HEK293T (cell line): ENCODE measurements around the gene CACNA1F.

ENCODE experiments used
- CTCF ChIA-PET: fragments of 350-600 bp; formaldehyde crosslinking; extraction: SDS; loops from one replicate; lab custom pipeline; 2021; ENCODE audit warnings: antibody characterized with exemption, inconsistent platforms; lab: Yijun Ruan, JAX
- POLR2A ChIA-PET: fragments of 350-600 bp; formaldehyde crosslinking; extraction: SDS; loops from one replicate; lab custom pipeline; 2020; ENCODE audit warnings: antibody characterized with exemption, inconsistent platforms; lab: Yijun Ruan, JAX
- DNase-seq: peaks from one replicate; pipeline ENCODE4 v3.0.0; 2012; ENCODE audit warnings: mixed read lengths; ENCODE audit errors: extremely low spot score
- ARNT ChIP-seq: fragments of 450-650 bp; IDR thresholded peaks from 2 replicates; pipeline ENCODE4 v1.6.1; 2017; ENCODE audit warnings: mild to moderate bottlenecking
- BHLHE40 ChIP-seq: fragments of 450-650 bp; IDR thresholded peaks from 2 replicates; pipeline ENCODE4 v1.6.1; 2016; ENCODE audit warnings: mild to moderate bottlenecking, moderate library complexity, borderline replicate concordance
- CTBP1 ChIP-seq: fragments of 450-650 bp; IDR thresholded peaks from 2 replicates; pipeline ENCODE4 v1.6.1; 2016; ENCODE audit warnings: borderline replicate concordance
- ELF4 ChIP-seq: fragments of 450-650 bp; IDR thresholded peaks from 2 replicates; pipeline ENCODE4 v1.6.1; 2017; ENCODE audit warnings: antibody characterized with exemption
- FOXA1 ChIP-seq: fragments of 450-650 bp; IDR thresholded peaks from 2 replicates; pipeline ENCODE4 v1.6.1; 2016; ENCODE audit warnings: mild to moderate bottlenecking
- FOXK2 ChIP-seq: fragments of 450-650 bp; IDR thresholded peaks from 2 replicates; pipeline ENCODE4 v1.6.1; 2016; ENCODE audit warnings: mild to moderate bottlenecking
- FOXM1 ChIP-seq: fragments of 450-650 bp; IDR thresholded peaks from 2 replicates; pipeline ENCODE4 v1.6.1; 2017; ENCODE audit warnings: mild to moderate bottlenecking, borderline replicate concordance
- HDGF ChIP-seq: fragments of 450-650 bp; IDR thresholded peaks from 2 replicates; pipeline ENCODE4 v1.6.1; 2017; ENCODE audit warnings: antibody characterized with exemption, borderline replicate concordance
- L3MBTL2 ChIP-seq: fragments of 450-650 bp; conservative IDR thresholded peaks from 2 replicates; pipeline ENCODE4 v1.6.1; 2016; ENCODE audit warnings: mild to moderate bottlenecking
- LEF1 ChIP-seq: fragments of 450-650 bp; IDR thresholded peaks from 2 replicates; pipeline ENCODE4 v1.6.1; 2017; ENCODE audit warnings: mild to moderate bottlenecking, borderline replicate concordance
- NFRKB ChIP-seq: fragments of 450-650 bp; IDR thresholded peaks from 2 replicates; pipeline ENCODE4 v1.6.1; 2016; ENCODE audit warnings: mild to moderate bottlenecking, moderate library complexity
- PKNOX1 ChIP-seq: fragments of 450-650 bp; IDR thresholded peaks from 2 replicates; pipeline ENCODE4 v1.6.1; 2016
- SP1 ChIP-seq: fragments of 450-650 bp; IDR thresholded peaks from 2 replicates; pipeline ENCODE4 v1.6.1; 2017
- SUZ12 ChIP-seq: fragments of 450-650 bp; IDR thresholded peaks from 2 replicates; pipeline ENCODE4 v1.6.1; 2016; ENCODE audit warnings: mild to moderate bottlenecking
- TARDBP ChIP-seq: fragments of 450-650 bp; IDR thresholded peaks from 2 replicates; pipeline ENCODE4 v1.6.1; 2016
- ZNF384 ChIP-seq: fragments of 450-650 bp; IDR thresholded peaks from 2 replicates; pipeline ENCODE4 v1.6.1; 2016

The CACNA1F gene

GRCh38 chrX:49273181-49273727 is 40.1 kb upstream of the CACNA1F start:
- POLR2A ChIA-PET: no interaction called here
- no peak for TF ChIP-seq L3MBTL2
- TF ChIP-seq FOXA1: no peak
- no peak for TF ChIP-seq HDGF
- no peak for TF ChIP-seq CTBP1
- TF ChIP-seq PKNOX1: no peak
- no peak for TF ChIP-seq NFRKB
- TF ChIP-seq LEF1: no peak
- TF ChIP-seq TARDBP: no peak
- TF ChIP-seq ARNT: no peak
- no peak for TF ChIP-seq SUZ12
- TF ChIP-seq ZNF384: no peak
- no peak for TF ChIP-seq BHLHE40
- TF ChIP-seq FOXM1: no peak
- no peak for TF ChIP-seq FOXK2
- TF ChIP-seq ELF4: no peak
- no peak for TF ChIP-seq SP1
- no peak for DNase-seq
- CTCF ChIA-PET: no interaction called here

- no peak for DNase-seq
- CTCF ChIA-PET: no interaction called here
- POLR2A ChIA-PET: no interaction called here
These were observed 39.3 kb upstream of the CACNA1F start for GRCh38 chrX:49272421-49272820.

GRCh38 chrX:49271341-49271740 is 38.2 kb upstream of the CACNA1F start:
- TF ChIP-seq PKNOX1 (no peak), TARDBP (no peak), FOXK2 (no peak), L3MBTL2 (no peak), BHLHE40 (no peak), ELF4 (no peak), NFRKB (no peak), FOXA1 (no peak)
- no peak for DNase-seq
- CTCF ChIA-PET: no interaction called here
- POLR2A ChIA-PET: interaction anchor here (1.1 to 4.2 kb wide), 2 partner anchors 11 to 79 kb away, joined by 3 to 31 read pairs; no protein-coding TSS in a partner anchor

More at GRCh38 chrX:49272421-49272820, 39.3 kb upstream of the CACNA1F start:
- no peak for TF ChIP-seq FOXA1
- no peak for TF ChIP-seq L3MBTL2
- TF ChIP-seq ARNT: no peak
- TF ChIP-seq LEF1: no peak
- no peak for TF ChIP-seq FOXK2
- TF ChIP-seq TARDBP: no peak
- no peak for TF ChIP-seq PKNOX1
- no peak for TF ChIP-seq CTBP1
- no peak for TF ChIP-seq ZNF384
- TF ChIP-seq ELF4: no peak
- no peak for TF ChIP-seq SUZ12
- TF ChIP-seq FOXM1: no peak
- TF ChIP-seq NFRKB: no peak
- no peak for TF ChIP-seq SP1

GRCh38 chrX:49270249-49270921 is 37.2 kb upstream of the CACNA1F start:
- DNase-seq: no peak
- TF ChIP-seq TARDBP (no peak), L3MBTL2 (peak; percentile 93)
- ChIA-PET CTCF (no interaction called here), POLR2A (interaction anchor here (0.7 to 4.2 kb wide), 3 partner anchors 12 to 206 kb away, joined by 3 to 31 read pairs (median 3); no protein-coding TSS in a partner anchor)

GRCh38 chrX:49269767-49270248 is 36.7 kb upstream of the CACNA1F start, which contains the start of gene PPP1R3F:
Gene PPP1R3F (plus strand): TSS chrX:49269793. CDS start chrX:49269870, 77 bp downstream.
- CTCF ChIA-PET: no interaction called here
- TF ChIP-seq HDGF (no peak), PKNOX1 (no peak), SUZ12 (no peak), ARNT (no peak), SP1 (no peak), LEF1 (no peak), ELF4 (no peak), NFRKB (no peak), FOXA1 (no peak), L3MBTL2 (no peak), FOXM1 (no peak), TARDBP (no peak), BHLHE40 (no peak), ZNF384 (no peak), CTBP1 (no peak), FOXK2 (no peak)
- POLR2A ChIA-PET: interaction anchor here (0.7 to 4.2 kb wide), 6 partner anchors 12 to 143 kb away, joined by 3 to 42 read pairs (median 4); no protein-coding TSS in a partner anchor
- peak; percentile 28 for DNase-seq
